ENCODE results near the gene PKLR.

Gene PKLR

GRCh38 chr1:155313261-155313660 lies 12.0 kb upstream of the PKLR start:
- TF ChIP-seq, protein P1, sequence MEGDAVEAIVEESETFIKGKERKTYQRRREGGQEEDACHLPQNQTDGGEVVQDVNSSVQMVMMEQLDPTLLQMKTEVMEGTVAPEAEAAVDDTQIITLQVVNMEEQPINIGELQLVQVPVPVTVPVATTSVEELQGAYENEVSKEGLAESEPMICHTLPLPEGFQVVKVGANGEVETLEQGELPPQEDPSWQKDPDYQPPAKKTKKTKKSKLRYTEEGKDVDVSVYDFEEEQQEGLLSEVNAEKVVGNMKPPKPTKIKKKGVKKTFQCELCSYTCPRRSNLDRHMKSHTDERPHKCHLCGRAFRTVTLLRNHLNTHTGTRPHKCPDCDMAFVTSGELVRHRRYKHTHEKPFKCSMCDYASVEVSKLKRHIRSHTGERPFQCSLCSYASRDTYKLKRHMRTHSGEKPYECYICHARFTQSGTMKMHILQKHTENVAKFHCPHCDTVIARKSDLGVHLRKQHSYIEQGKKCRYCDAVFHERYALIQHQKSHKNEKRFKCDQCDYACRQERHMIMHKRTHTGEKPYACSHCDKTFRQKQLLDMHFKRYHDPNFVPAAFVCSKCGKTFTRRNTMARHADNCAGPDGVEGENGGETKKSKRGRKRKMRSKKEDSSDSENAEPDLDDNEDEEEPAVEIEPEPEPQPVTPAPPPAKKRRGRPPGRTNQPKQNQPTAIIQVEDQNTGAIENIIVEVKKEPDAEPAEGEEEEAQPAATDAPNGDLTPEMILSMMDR (IDR thresholded peaks at IDR 0.05) = no peak
- no peak overlapping the region for H3K27ac ChIP-seq
- H3K9me3 ChIP-seq = no peaks in the 10 kb centered on the region
- H3K27me3 ChIP-seq = no peaks in the 10 kb centered on the region
- H3K4me3 ChIP-seq (ENCODE audit: low read depth in 1 of 2, low read length in 1 of 2) = no peak overlapping the region
- H3K36me3 ChIP-seq = peaks cover 35% of the 10 kb centered on the region
- H3K4me1 ChIP-seq (ENCODE audit: control insufficient read depth in 1 of 2, insufficient read depth in 1 of 2, low read depth in 1 of 2, low read length in 1 of 2) = peaks cover 14 to 16% of the 10 kb centered on the region in 2 experiments

DNA sequence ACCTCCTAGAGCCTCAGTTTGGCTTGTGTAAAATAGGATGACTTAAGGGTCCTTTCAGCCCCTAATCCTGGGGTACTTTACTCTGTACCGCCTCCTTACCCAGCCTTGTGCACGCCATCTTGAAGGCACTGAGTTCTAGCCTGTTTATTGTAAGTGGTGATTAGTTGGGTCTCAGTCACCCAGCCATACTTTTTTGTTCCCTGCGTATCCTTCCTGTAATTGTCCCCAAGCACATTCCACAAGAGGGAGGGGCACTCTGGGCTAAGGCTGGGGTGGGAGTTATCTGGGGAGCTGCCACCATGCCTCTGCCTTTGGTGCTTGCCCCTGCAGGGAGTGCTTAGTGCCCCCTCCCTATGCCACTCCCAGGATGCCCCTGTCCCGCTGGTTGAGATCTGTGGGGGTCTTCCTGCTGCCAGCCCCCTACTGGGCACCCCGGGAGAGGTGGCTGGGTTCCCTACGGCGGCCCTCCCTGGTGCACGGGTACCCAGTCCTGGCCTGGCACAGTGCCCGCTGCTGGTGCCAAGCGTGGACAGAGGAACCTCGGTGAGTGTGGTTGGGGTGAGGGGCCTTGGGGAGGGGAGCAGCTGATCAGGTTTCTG lies 8.3 kb upstream of the PKLR start:
- TF ChIP-seq, protein P1 (IDR thresholded peaks at IDR 0.05) = no peak
- peak overlapping the region; percentile 92 for H3K27ac ChIP-seq
- peaks cover 22% of the 10 kb centered on the region for H3K36me3 ChIP-seq
- peak overlapping the region; percentile 85 for H3K4me3 ChIP-seq (ENCODE audit: low read depth in 1 of 2, low read length in 1 of 2)
- no peaks in the 10 kb centered on the region for H3K9me3 ChIP-seq
- H3K27me3 ChIP-seq = no peaks in the 10 kb centered on the region
- H3K4me1 ChIP-seq (ENCODE audit: control insufficient read depth in 1 of 2, insufficient read depth in 1 of 2, low read depth in 1 of 2, low read length in 1 of 2) = peaks cover 16 to 21% of the 10 kb centered on the region in 2 experiments

DNA sequence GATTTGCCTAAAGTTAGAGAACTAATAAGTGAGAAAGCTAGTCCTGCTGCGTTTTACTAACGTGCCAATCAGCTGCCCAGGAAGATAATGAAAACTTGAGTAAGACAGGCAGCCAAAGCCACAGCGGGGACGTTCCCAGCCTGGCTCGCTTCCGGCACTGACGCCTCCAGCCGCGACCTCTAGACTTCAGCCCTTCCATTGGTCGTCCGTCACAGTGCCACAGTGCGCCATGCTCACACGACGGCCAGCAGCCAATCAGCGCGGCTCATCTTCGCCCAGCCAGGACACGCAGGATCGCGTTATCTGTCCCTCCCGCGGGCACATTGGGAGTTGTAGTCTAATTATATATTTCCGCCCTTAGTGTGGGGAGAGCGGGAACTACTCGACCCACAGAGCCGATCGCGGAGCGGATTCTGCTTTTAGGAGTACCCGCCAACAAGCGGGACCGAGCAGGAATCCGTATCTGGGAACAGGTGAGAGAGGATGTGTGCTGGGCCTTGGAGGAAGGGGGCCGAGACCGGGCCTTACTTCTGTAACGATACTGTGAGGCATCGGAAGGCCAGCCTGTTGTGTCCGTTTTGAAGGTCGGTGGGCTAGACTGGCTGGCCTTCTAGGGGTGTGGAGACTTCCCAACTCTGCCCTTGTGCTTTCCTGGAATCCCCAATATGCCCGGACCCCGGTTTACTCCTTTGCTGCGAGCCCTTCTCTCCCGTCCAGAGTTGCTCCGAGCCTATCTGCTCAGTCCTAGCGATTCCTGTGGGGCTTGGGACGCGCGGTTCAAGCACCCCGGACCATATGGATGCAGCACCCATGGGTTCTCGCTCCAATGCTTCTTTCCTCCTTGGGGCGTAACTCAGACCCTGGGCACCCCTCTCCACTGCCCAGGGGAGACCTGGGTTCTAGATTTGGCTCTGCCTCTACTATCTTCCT lies 7.5 kb upstream of the PKLR start, which contains the start of gene FDPS:
Gene FDPS, plus strand, starts transcription at position 374 of the 930 bp plus-strand sequence. CDS start 924 bp downstream, outside the sequence.
- TF ChIP-seq, protein P1 (IDR thresholded peaks at IDR 0.05) = peak; percentile 67
- H3K27me3 ChIP-seq = no peaks in the 10 kb centered on the region
- peak within 1 kb of the TSS; percentile 92 for H3K27ac ChIP-seq
- peak within 1 kb of the TSS; percentile 85 for H3K4me3 ChIP-seq (ENCODE audit: low read depth in 1 of 2, low read length in 1 of 2)
- no peaks in the 10 kb centered on the region for H3K9me3 ChIP-seq
- peaks cover 18% of the 10 kb centered on the region for H3K36me3 ChIP-seq
- H3K4me1 ChIP-seq (ENCODE audit: control insufficient read depth in 1 of 2, insufficient read depth in 1 of 2, low read depth in 1 of 2, low read length in 1 of 2) = peaks cover 16 to 21% of the 10 kb centered on the region in 2 experiments

DNA sequence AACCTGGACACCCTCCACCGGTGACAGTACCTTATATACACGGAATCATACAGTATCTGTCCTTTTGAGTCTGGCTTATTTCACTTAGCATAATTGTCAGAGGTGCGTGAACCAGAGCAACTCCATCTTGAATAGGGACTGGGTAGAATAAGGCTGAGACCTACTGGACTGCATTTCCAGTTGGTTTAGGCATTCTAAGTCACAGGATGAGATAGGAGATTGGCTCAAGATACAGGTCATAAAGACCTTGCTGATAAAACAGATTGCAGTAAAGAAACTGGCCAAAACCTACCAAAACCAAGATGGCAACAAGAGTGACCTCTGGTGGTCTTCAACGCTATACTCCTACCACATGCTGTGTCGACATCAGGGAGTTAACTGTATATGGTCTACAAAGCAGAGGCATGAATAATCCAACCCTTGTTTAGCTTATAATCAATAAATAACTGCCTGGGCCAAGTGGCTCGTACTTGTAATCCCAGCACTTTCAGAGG lies 6.1 kb upstream of the PKLR start:
- H3K27me3 ChIP-seq = no peaks in the 10 kb centered on the region
- H3K4me1 ChIP-seq (ENCODE audit: control insufficient read depth in 1 of 2, insufficient read depth in 1 of 2, low read depth in 1 of 2, low read length in 1 of 2) = peaks cover 16 to 21% of the 10 kb centered on the region in 2 experiments
- H3K9me3 ChIP-seq = no peaks in the 10 kb centered on the region
- peak overlapping the region; percentile 92 for H3K27ac ChIP-seq
- TF ChIP-seq, protein P1 (IDR thresholded peaks at IDR 0.05) = no peak
- H3K36me3 ChIP-seq = peaks cover 8% of the 10 kb centered on the region
- H3K4me3 ChIP-seq (ENCODE audit: low read depth in 1 of 2, low read length in 1 of 2) = no peak overlapping the region

- H3K4me3 ChIP-seq (ENCODE audit: low read depth in 1 of 2, low read length in 1 of 2) = no peak overlapping the region
- H3K9me3 ChIP-seq = no peaks in the 10 kb centered on the region
- peaks cover 5% of the 10 kb centered on the region for H3K36me3 ChIP-seq
- no peak overlapping the region for H3K27ac ChIP-seq
- H3K4me1 ChIP-seq (ENCODE audit: control insufficient read depth in 1 of 2, insufficient read depth in 1 of 2, low read depth in 1 of 2, low read length in 1 of 2) = peaks cover 16 to 21% of the 10 kb centered on the region in 2 experiments
- no peaks in the 10 kb centered on the region for H3K27me3 ChIP-seq
- TF ChIP-seq, protein P1 (IDR thresholded peaks at IDR 0.05) = no peak
These were observed 4.7 kb upstream of the PKLR start for GRCh38 chr1:155305881-155306391.

Data from neutrophil (primary cell).